ACC112 (cell line): ENCODE data around the gene CXorf66.
A peak's percentile ranks its signal among the peaks of the same experiment; 100 is the strongest.
"Not testable (repeated sequence)": the region's sequence is repeated elsewhere in the genome, so short reads cannot be mapped to it uniquely, and the experiment has no call there.

Experiments used
- H2AFZ ChIP-seq: fragments of 200-600 bp; sonication (generic); one replicate; pipeline ENCODE4 v1.6.0; 2017; ENCODE audit warnings: antibody characterized with exemption, low read length; ENCODE audit not compliant: unreplicated experiment
- H3K27ac ChIP-seq: fragments of 200-600 bp; sonication (generic); 2 replicates; pipeline ENCODE4 v1.5.1; 2014; ENCODE audit warnings: low read depth, mild to moderate bottlenecking, antibody characterized with exemption, low read length, moderate library complexity
- H3K27me3 ChIP-seq: fragments of 200-600 bp; sonication (generic); 2 replicates; pipeline ENCODE4 v1.6.1; 2014; ENCODE audit warnings: mild to moderate bottlenecking, antibody characterized with exemption, low read length, moderate library complexity, mixed read lengths; ENCODE audit not compliant: insufficient read depth
- H3K36me3 ChIP-seq: fragments of 200-600 bp; sonication (generic); 2 replicates; pipeline ENCODE4 v1.6.1; 2016; ENCODE audit warnings: mild to moderate bottlenecking, antibody characterized with exemption, low read length, moderate library complexity, mixed read lengths; ENCODE audit not compliant: insufficient read depth
- H3K4me1 ChIP-seq: fragments of 200-600 bp; sonication (generic); one replicate; pipeline ENCODE4 v1.6.1; 2016; ENCODE audit warnings: low read length, mixed read lengths; ENCODE audit not compliant: insufficient read depth, unreplicated experiment, control insufficient read depth
- H3K4me3 ChIP-seq: fragments of 200-600 bp; sonication (generic); 2 replicates; pipeline ENCODE4 v1.5.1; 2014; ENCODE audit warnings: mild to moderate bottlenecking, low read depth, low read length
- H3K79me2 ChIP-seq: fragments of 200-600 bp; sonication (generic); one replicate; pipeline ENCODE4 v1.6.0; 2016; ENCODE audit warnings: low read length; ENCODE audit not compliant: control insufficient read depth, unreplicated experiment, insufficient read depth

CXorf66 gene

GRCh38 chrX:139929876-139930275 lies 35.4 kb downstream of the CXorf66 start:
- Histone ChIP-seq H3K27me3 (no peaks in the 10 kb centered on the region), H3K4me3 (peak overlapping the region; percentile 33; the same call in 1 of the 2 replicates), H3K79me2 (peaks cover 56% of the 10 kb centered on the region), H3K27ac (no peak overlapping the region), H3K4me1 (peaks cover 14% of the 10 kb centered on the region), H2AFZ (no peak overlapping the region), H3K36me3 (no peaks in the 10 kb centered on the region)

GRCh38 chrX:139924696-139925095 lies 40.6 kb downstream of the CXorf66 start:
- Histone ChIP-seq H3K27me3 (no peaks in the 10 kb centered on the region), H3K79me2 (peaks cover 46% of the 10 kb centered on the region)

GRCh38 chrX:139924069-139924695 lies 41.1 kb downstream of the CXorf66 start:
- no peaks in the 10 kb centered on the region for H3K36me3 ChIP-seq
- no peaks in the 10 kb centered on the region for H3K4me1 ChIP-seq
- H2AFZ ChIP-seq: no peak overlapping the region
- no peak overlapping the region for H3K27ac ChIP-seq
- no peaks in the 10 kb centered on the region for H3K27me3 ChIP-seq
- H3K79me2 ChIP-seq: peaks cover 41% of the 10 kb centered on the region
- no peak overlapping the region for H3K4me3 ChIP-seq

More at GRCh38 chrX:139924696-139925095, 40.6 kb downstream of the CXorf66 start:
- Histone ChIP-seq H3K4me3 (no peak overlapping the region), H2AFZ (no peak overlapping the region), H3K36me3 (no peaks in the 10 kb centered on the region), H3K27ac (no peak overlapping the region), H3K4me1 (no peaks in the 10 kb centered on the region)

GRCh38 chrX:139921142-139921541 lies 44.2 kb downstream of the CXorf66 start:
- H2AFZ ChIP-seq, H3K4me3 ChIP-seq, H3K4me1 ChIP-seq, H3K27me3 ChIP-seq, H3K27ac ChIP-seq, H3K36me3 ChIP-seq: not testable (repeated sequence)
- peaks cover 30% of the 10 kb centered on the region for H3K79me2 ChIP-seq

GRCh38 chrX:139920316-139920715 lies 45.0 kb downstream of the CXorf66 start:
- H3K27ac ChIP-seq: no peak overlapping the region
- no peaks in the 10 kb centered on the region for H3K27me3 ChIP-seq
- no peak overlapping the region for H2AFZ ChIP-seq
- no peaks in the 10 kb centered on the region for H3K36me3 ChIP-seq
- H3K79me2 ChIP-seq: peaks cover 22% of the 10 kb centered on the region
- no peak overlapping the region for H3K4me3 ChIP-seq
- H3K4me1 ChIP-seq: no peaks in the 10 kb centered on the region

GRCh38 chrX:139914421-139914820 lies 50.9 kb downstream of the CXorf66 start:
- Histone ChIP-seq H3K27me3 (no peaks in the 10 kb centered on the region), H3K79me2 (peaks cover 15% of the 10 kb centered on the region), H2AFZ (no peak overlapping the region), H3K4me3 (no peak overlapping the region), H3K27ac (no peak overlapping the region), H3K4me1 (no peaks in the 10 kb centered on the region), H3K36me3 (no peaks in the 10 kb centered on the region)

GRCh38 chrX:139909712-139910111 lies 55.6 kb downstream of the CXorf66 start:
- H3K79me2 ChIP-seq: peaks cover 10% of the 10 kb centered on the region
- H3K4me3 ChIP-seq: no peak overlapping the region
- H3K27ac ChIP-seq: no peak overlapping the region
- no peaks in the 10 kb centered on the region for H3K4me1 ChIP-seq
- H3K36me3 ChIP-seq: no peaks in the 10 kb centered on the region
- no peak overlapping the region for H2AFZ ChIP-seq
- H3K27me3 ChIP-seq: no peaks in the 10 kb centered on the region

GRCh38 chrX:139907078-139907477 lies 58.2 kb downstream of the CXorf66 start:
- H2AFZ ChIP-seq: no peak overlapping the region
- H3K4me1 ChIP-seq: no peaks in the 10 kb centered on the region
- no peak overlapping the region for H3K4me3 ChIP-seq
- no peak overlapping the region for H3K27ac ChIP-seq
- H3K79me2 ChIP-seq: peaks cover 7% of the 10 kb centered on the region
- H3K27me3 ChIP-seq: no peaks in the 10 kb centered on the region
- no peaks in the 10 kb centered on the region for H3K36me3 ChIP-seq

GRCh38 chrX:139905743-139906142 lies 59.6 kb downstream of the CXorf66 start:
- Histone ChIP-seq H3K4me1 (no peaks in the 10 kb centered on the region), H3K27ac (no peak overlapping the region), H3K4me3 (no peak overlapping the region), H3K27me3 (no peaks in the 10 kb centered on the region), H3K79me2 (peaks cover 7% of the 10 kb centered on the region), H3K36me3 (no peaks in the 10 kb centered on the region), H2AFZ (no peak overlapping the region)
